Medulla oblongata (tissue), 1 donor: ENCODE data around the gene RNU1-2.
"Not testable (repeated sequence)": the region's sequence is repeated elsewhere in the genome, so short reads cannot be mapped to it uniquely, and the experiment has no call there.

Source experiments
- DNase-seq: peaks from one replicate; pipeline ENCODE4 v3.0.0-alpha.2; 2015; ENCODE audit errors: extremely low spot score

Gene RNU1-2

GRCh38 chr1:16895598-16896315, at the start of gene RNU1-2:
TSS of gene RNU1-2 (plus strand) at chr1:16895980.
- DNase-seq: peak; percentile 97

GRCh38 chr1:16856201-16856600, 39.6 kb upstream of the RNU1-2 start:
- DNase-seq: not testable (repeated sequence)

GRCh38 chr1:16859167-16860041, 36.4 kb upstream of the RNU1-2 start:
- DNase-seq: not testable (repeated sequence)

- not testable (repeated sequence) for DNase-seq
Observed at GRCh38 chr1:16860048-16860447, 35.7 kb upstream of the RNU1-2 start.

- not testable (repeated sequence) for DNase-seq
Observed at GRCh38 chr1:16861832-16862245, 33.9 kb upstream of the RNU1-2 start.

- DNase-seq: not testable (repeated sequence)
Observed at GRCh38 chr1:16862415-16862814, 33.4 kb upstream of the RNU1-2 start.

GRCh38 chr1:16863024-16863423, 32.8 kb upstream of the RNU1-2 start:
- not testable (repeated sequence) for DNase-seq

GRCh38 chr1:16866926-16867707, 28.7 kb upstream of the RNU1-2 start:
- not testable (repeated sequence) for DNase-seq

GRCh38 chr1:16868787-16869186, 27.0 kb upstream of the RNU1-2 start:
- not testable (repeated sequence) for DNase-seq

GRCh38 chr1:16869996-16870395, 25.8 kb upstream of the RNU1-2 start:
- DNase-seq: not testable (repeated sequence)

GRCh38 chr1:16871171-16871570, 24.6 kb upstream of the RNU1-2 start:
- not testable (repeated sequence) for DNase-seq

GRCh38 chr1:16872152-16873075, 23.4 kb upstream of the RNU1-2 start:
- peak; percentile 84 for DNase-seq

- DNase-seq: peak; percentile 27
Observed at GRCh38 chr1:16873076-16873879, 22.5 kb upstream of the RNU1-2 start.

GRCh38 chr1:16874968-16875765, 20.6 kb upstream of the RNU1-2 start:
- not testable (repeated sequence) for DNase-seq

GRCh38 chr1:16881742-16882141, 14.0 kb upstream of the RNU1-2 start:
- DNase-seq: not testable (repeated sequence)

GRCh38 chr1:16882986-16883385, 12.8 kb upstream of the RNU1-2 start:
- no peak for DNase-seq

- not testable (repeated sequence) for DNase-seq
Observed at GRCh38 chr1:16884487-16884886, 11.3 kb upstream of the RNU1-2 start.

- no peak for DNase-seq
Observed at GRCh38 chr1:16886860-16887605, 8.7 kb upstream of the RNU1-2 start.
